ENCODE results near the gene ABCC10.

- TF ChIP-seq, protein P1, sequence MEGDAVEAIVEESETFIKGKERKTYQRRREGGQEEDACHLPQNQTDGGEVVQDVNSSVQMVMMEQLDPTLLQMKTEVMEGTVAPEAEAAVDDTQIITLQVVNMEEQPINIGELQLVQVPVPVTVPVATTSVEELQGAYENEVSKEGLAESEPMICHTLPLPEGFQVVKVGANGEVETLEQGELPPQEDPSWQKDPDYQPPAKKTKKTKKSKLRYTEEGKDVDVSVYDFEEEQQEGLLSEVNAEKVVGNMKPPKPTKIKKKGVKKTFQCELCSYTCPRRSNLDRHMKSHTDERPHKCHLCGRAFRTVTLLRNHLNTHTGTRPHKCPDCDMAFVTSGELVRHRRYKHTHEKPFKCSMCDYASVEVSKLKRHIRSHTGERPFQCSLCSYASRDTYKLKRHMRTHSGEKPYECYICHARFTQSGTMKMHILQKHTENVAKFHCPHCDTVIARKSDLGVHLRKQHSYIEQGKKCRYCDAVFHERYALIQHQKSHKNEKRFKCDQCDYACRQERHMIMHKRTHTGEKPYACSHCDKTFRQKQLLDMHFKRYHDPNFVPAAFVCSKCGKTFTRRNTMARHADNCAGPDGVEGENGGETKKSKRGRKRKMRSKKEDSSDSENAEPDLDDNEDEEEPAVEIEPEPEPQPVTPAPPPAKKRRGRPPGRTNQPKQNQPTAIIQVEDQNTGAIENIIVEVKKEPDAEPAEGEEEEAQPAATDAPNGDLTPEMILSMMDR (IDR thresholded peaks at IDR 0.05), result no peak
- TF ChIP-seq POLR2A (IDR thresholded peaks at IDR 0.05), result no peak
These were observed 10.4 kb upstream of the ABCC10 start for GRCh38 chr6:43416935-43417334.
